PC-3 (cell line): Measurements from ENCODE around the gene ASIC3. TPM values are rescaled to one million over a fixed set of nuclear protein-coding genes. Genes with fewer than 3 reads are reported as not detected.

Experiments
- ATAC-seq: fragments of 200-7000 bp; cut with Tn5 transposase; 2 replicates; pipeline ENCODE4 v1.9.1; 2020; ENCODE audit warnings: mild to moderate bottlenecking, moderate library complexity
- BruUV-seq: library from RNA; stranded (reverse); fragments of 400-500 nt; replicated peaks from 2 replicates; lab custom pipeline; 2021; lab: Mats Ljungman, UMichigan
- CTCF ChIA-PET: fragments of 300-600 bp; sonication (Branson Sonifier 250); formaldehyde crosslinking; loops from one replicate; lab custom pipeline; 2022; ENCODE audit warnings: antibody characterized with exemption; lab: Charles Lee
- POLR2A ChIA-PET: fragments of 300-600 bp; sonication (Branson Sonifier 250); formaldehyde crosslinking; loops from one replicate; lab custom pipeline; 2022; ENCODE audit warnings: antibody characterized with exemption; ENCODE audit not compliant: unreplicated experiment; lab: Charles Lee
- DNase-seq: peaks from one replicate; pipeline ENCODE4 v3.0.0-alpha.2; 2015
- H2AFZ ChIP-seq: fragments of 300-600 bp; sonication (generic); 2 replicates; pipeline ENCODE4 v1.6.0; 2016; ENCODE audit warnings: antibody characterized with exemption, low read length
- H3F3A ChIP-seq: fragments of 300-600 bp; sonication (generic); one replicate; pipeline ENCODE4 v1.6.0; 2017; ENCODE audit warnings: antibody characterized with exemption, low read length, control low read depth, mild to moderate bottlenecking; ENCODE audit not compliant: unreplicated experiment
- H3K27ac ChIP-seq: fragments of 300-600 bp; sonication (generic); 2 replicates; pipeline ENCODE4 v1.5.1; 2016; ENCODE audit warnings: mild to moderate bottlenecking, low read length
- H3K27me3 ChIP-seq: fragments of 300-600 bp; sonication (generic); 2 replicates; pipeline ENCODE4 v1.6.1; 2016; ENCODE audit warnings: low read length, mixed read lengths
- H3K36me3 ChIP-seq: fragments of 300-600 bp; sonication (generic); 2 replicates; pipeline ENCODE4 v1.6.1; 2016; ENCODE audit warnings: low read depth, mixed run types, low read length, mixed read lengths
- H3K4me1 ChIP-seq: fragments of 300-600 bp; sonication (generic); 2 replicates; pipeline ENCODE4 v1.5.1; 2016; ENCODE audit warnings: low read length; ENCODE audit not compliant: insufficient read depth
- H3K4me2 ChIP-seq: fragments of 300-600 bp; sonication (generic); 2 replicates; pipeline ENCODE4 v1.6.0; 2016; ENCODE audit warnings: low read length
- H3K4me3 ChIP-seq: fragments of 300-600 bp; sonication (generic); 2 replicates; pipeline ENCODE4 v1.5.1; 2016; ENCODE audit warnings: mild to moderate bottlenecking, low read length, mixed read lengths
- H3K79me2 ChIP-seq: fragments of 300-600 bp; sonication (generic); 2 replicates; pipeline ENCODE4 v1.6.1; 2017; ENCODE audit warnings: low read length, mixed read lengths
- H3K9ac ChIP-seq: fragments of 300-600 bp; sonication (generic); 2 replicates; pipeline ENCODE4 v1.6.0; 2016; ENCODE audit warnings: mild to moderate bottlenecking, low read length
- H3K9me2 ChIP-seq: fragments of 300-600 bp; sonication (generic); replicated peaks from 2 replicates; pipeline ENCODE4 v1.6.1; 2016; ENCODE audit warnings: mixed run types, low read length, mixed read lengths
- H3K9me3 ChIP-seq: fragments of 300-600 bp; sonication (generic); 2 replicates; pipeline ENCODE4 v1.6.1; 2016; ENCODE audit warnings: low read length, mixed read lengths
- H4K20me1 ChIP-seq: fragments of 300-600 bp; sonication (generic); 2 replicates; pipeline ENCODE4 v1.6.1; 2016; ENCODE audit warnings: low read length, mixed read lengths
- EZH2 ChIP-seq: fragments of 300-600 bp; sonication (generic); IDR thresholded peaks from one replicate; pipeline ENCODE4 v1.6.1; 2017; ENCODE audit warnings: antibody characterized with exemption, mild to moderate bottlenecking, low read length; ENCODE audit not compliant: unreplicated experiment
- EZH2phosphoT487 ChIP-seq: fragments of 300-600 bp; sonication (generic); IDR thresholded peaks from 2 replicates; pipeline ENCODE4 v1.6.1; 2018; ENCODE audit warnings: mild to moderate bottlenecking, antibody characterized with exemption, low read length, borderline replicate concordance
- intact Hi-C: fragments of 100-400 bp; cut with micrococcal nuclease; formaldehyde crosslinking; loops from 2 replicates; pipeline ENCODE4 v1.9.0; 2023
- total RNA-seq: library from RNA; depleted of rRNA; stranded (reverse); fragments of >200 nt; gene quantifications from 2 replicates; pipeline ENCODE4 v1.2.3, GENCODE V29; 2014
- TF ChIP-seq, protein P1 (sequence below): fragments of 300-600 bp; sonication (generic); conservative IDR thresholded peaks from 2 replicates; pipeline ENCODE4 v1.5.1; 2017; ENCODE audit warnings: antibody characterized with exemption, low read depth, mild to moderate bottlenecking, low read length

The ASIC3 gene
- total RNA-seq, 1 experiment from 2014 or later, result 1.7 TPM

DNA sequence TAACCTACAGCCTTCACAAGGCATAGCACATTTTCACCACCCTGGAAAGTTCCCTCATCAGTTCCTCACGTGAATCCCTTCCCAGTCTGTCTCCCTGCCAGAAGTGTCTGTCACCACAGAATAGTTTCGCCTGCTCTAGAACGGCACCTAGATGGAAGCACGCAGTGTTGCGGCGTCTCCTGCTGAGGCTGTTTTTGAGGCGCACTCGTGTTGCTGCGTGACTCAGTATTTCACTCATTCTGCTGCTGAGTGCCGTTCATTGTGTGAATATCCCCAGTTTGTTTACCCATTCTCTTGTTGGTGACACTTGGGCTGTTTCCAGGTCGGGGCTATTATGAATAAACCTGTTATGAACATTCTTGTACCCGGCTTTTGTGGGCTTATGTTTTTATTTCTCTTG lies 44.8 kb upstream of the ASIC3 start:
- Histone ChIP-seq H3K9ac (no peak overlapping the region), H4K20me1 (no peaks in the 10 kb centered on the region), H3K9me2 (no peaks in the 10 kb centered on the region), H3K4me3 (no peak overlapping the region), H3K79me2 (no peaks in the 10 kb centered on the region), H3K9me3 (no peaks in the 10 kb centered on the region), H3K4me1 (peaks cover 9% of the 10 kb centered on the region), H3K36me3 (no peaks in the 10 kb centered on the region), H3K27ac (no peak overlapping the region), H2AFZ (peak overlapping the region; percentile 55), H3K4me2 (peak overlapping the region; percentile 51), H3F3A (no peaks in the 10 kb centered on the region), H3K27me3 (no peaks in the 10 kb centered on the region)
- intact Hi-C loops, result no loop called here
- ChIA-PET CTCF (no interaction called here), POLR2A (no interaction called here)
- TF ChIP-seq EZH2phosphoT487 (no peak), EZH2 (no peak)
- TF ChIP-seq, protein P1, sequence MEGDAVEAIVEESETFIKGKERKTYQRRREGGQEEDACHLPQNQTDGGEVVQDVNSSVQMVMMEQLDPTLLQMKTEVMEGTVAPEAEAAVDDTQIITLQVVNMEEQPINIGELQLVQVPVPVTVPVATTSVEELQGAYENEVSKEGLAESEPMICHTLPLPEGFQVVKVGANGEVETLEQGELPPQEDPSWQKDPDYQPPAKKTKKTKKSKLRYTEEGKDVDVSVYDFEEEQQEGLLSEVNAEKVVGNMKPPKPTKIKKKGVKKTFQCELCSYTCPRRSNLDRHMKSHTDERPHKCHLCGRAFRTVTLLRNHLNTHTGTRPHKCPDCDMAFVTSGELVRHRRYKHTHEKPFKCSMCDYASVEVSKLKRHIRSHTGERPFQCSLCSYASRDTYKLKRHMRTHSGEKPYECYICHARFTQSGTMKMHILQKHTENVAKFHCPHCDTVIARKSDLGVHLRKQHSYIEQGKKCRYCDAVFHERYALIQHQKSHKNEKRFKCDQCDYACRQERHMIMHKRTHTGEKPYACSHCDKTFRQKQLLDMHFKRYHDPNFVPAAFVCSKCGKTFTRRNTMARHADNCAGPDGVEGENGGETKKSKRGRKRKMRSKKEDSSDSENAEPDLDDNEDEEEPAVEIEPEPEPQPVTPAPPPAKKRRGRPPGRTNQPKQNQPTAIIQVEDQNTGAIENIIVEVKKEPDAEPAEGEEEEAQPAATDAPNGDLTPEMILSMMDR, result no peak
- BruUV-seq, result no TSS peak
- peak; percentile 68 for ATAC-seq
- DNase-seq, result peak; percentile 64

DNA sequence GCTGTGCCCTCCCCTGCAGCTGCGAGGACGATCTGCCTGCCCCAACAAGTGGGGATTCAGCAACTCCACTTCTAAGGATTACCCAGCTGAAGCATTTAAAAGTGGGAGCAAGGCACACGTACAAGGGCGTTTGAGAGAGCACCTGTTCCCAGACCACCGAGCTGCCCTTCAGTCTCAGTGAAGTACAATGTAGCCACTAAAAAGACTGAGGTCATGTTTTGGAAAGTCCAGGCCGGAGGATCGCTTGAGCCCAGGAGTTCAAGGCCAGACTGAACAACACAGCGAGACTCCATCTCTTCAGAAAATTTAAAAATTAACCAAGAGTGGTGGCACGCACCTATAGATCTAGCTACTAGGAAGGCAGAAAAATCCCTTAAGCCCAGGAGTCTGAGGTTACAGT lies 42.8 kb upstream of the ASIC3 start:
- H3K9me2 ChIP-seq, result no peaks in the 10 kb centered on the region
- H3K79me2 ChIP-seq, result no peaks in the 10 kb centered on the region
- no peak for ATAC-seq
- BruUV-seq, result no TSS peak
- peaks cover 9% of the 10 kb centered on the region for H3K4me1 ChIP-seq
- TF ChIP-seq, protein P1, result no peak
- no peak for TF ChIP-seq EZH2phosphoT487
- TF ChIP-seq EZH2, result no peak
- DNase-seq, result no peak
- H2AFZ ChIP-seq, result no peak overlapping the region
- POLR2A ChIA-PET, result no interaction called here
- no peak overlapping the region for H3K4me2 ChIP-seq
- no peak overlapping the region for H3K9ac ChIP-seq
- no peaks in the 10 kb centered on the region for H3K27me3 ChIP-seq
- intact Hi-C loops, result no loop called here
- no peaks in the 10 kb centered on the region for H3F3A ChIP-seq
- no peak overlapping the region for H3K4me3 ChIP-seq
- no peaks in the 10 kb centered on the region for H3K36me3 ChIP-seq
- H3K27ac ChIP-seq, result no peak overlapping the region
- CTCF ChIA-PET, result no interaction called here
- no peaks in the 10 kb centered on the region for H4K20me1 ChIP-seq
- no peaks in the 10 kb centered on the region for H3K9me3 ChIP-seq

DNA sequence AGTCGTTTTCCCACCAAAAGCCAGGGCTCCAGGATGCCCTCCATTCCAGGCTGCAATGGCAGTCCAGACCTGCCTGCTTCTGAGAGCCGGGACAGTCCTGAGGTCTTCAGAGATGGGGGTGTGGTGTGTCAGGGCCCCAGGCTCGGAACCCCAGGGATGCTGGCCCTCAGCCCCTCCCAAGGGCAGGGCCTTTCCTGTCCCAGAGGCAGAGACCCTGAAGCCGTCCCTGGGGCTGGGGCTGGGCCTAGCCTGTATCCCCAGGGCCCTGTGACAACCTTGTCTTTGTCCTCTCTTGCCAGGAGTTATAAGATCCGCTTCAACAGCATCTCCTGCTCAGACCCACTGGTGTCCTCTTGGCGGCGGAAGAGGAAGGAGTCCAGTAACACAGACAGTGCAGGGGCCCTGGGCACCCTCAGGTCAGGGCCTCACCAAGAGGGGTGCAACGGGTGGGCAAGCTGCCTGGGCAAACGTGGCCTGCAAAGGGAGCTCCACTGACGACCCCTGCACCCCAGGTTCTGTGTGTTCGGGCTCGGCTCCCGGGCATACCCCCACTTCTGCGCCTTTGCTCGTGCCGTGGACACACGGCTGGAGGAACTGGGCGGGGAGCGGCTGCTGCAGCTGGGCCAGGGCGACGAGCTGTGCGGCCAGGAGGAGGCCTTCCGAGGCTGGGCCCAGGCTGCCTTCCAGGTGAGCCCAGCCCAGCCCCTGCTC lies 41.6 kb upstream of the ASIC3 start:
- CTCF ChIA-PET, result no interaction called here
- no peaks in the 10 kb centered on the region for H3K27me3 ChIP-seq
- no peak overlapping the region for H3K4me2 ChIP-seq
- TF ChIP-seq EZH2, result no peak
- no peak overlapping the region for H3K4me3 ChIP-seq
- no peaks in the 10 kb centered on the region for H3F3A ChIP-seq
- no peak overlapping the region for H3K27ac ChIP-seq
- no peaks in the 10 kb centered on the region for H3K9me3 ChIP-seq
- DNase-seq, result no peak
- no peaks in the 10 kb centered on the region for H3K36me3 ChIP-seq
- peaks cover 9% of the 10 kb centered on the region for H3K4me1 ChIP-seq
- no peak for ATAC-seq
- no peak overlapping the region for H3K9ac ChIP-seq
- no peaks in the 10 kb centered on the region for H3K79me2 ChIP-seq
- intact Hi-C loops, result no loop called here
- POLR2A ChIA-PET, result no interaction called here
- no peaks in the 10 kb centered on the region for H4K20me1 ChIP-seq
- no peaks in the 10 kb centered on the region for H3K9me2 ChIP-seq
- no TSS peak for BruUV-seq
- no peak overlapping the region for H2AFZ ChIP-seq
